SK-N-SH (cell line): Measurements from ENCODE around the gene LENG1. TPM values are rescaled to one million over a fixed set of nuclear protein-coding genes. Genes with fewer than 3 reads are reported as not detected.
A peak's percentile ranks its signal among the peaks of the same experiment; 100 is the strongest.

Experiments
- CTCF ChIA-PET: fragments of 300-600, 350-600 bp; formaldehyde crosslinking; extraction: SDS; loops from one replicate; lab custom pipeline; 2021; lab: Yijun Ruan, JAX
- POLR2A ChIA-PET: fragments of 350-600 bp; sonication (Branson Sonifier 250); formaldehyde crosslinking; extraction: SDS; loops from one replicate; lab custom pipeline; 2020; ENCODE audit warnings: antibody characterized with exemption, inconsistent platforms; lab: Yijun Ruan, JAX
- DNase-seq: peaks from one replicate; pipeline ENCODE4 v3.0.0; 2012
- H2AFZ ChIP-seq: fragments of 200-600 bp; sonication (generic); 2 replicates; pipeline ENCODE4 v1.8.1; 2016; ENCODE audit warnings: antibody characterized with exemption, mild to moderate bottlenecking, low read depth
- H3F3A ChIP-seq: fragments of 200-600 bp; sonication (generic); replicated peaks from 2 replicates; pipeline ENCODE3; 2016; ENCODE audit warnings: antibody characterized with exemption, mild to moderate bottlenecking; ENCODE audit not compliant: insufficient read depth
- H3K27ac ChIP-seq, 2 experiments: fragments of 200-500 bp in 1 of 2; fragments of 200-600 bp in 1 of 2; sonication (Bioruptor generic) in 1 of 2; sonication (generic), shearing (Covaris generic) in 1 of 2; 2 replicates each; pipeline versions ENCODE4 v1.5.1 to v1.6.1; 2014 to 2016; ENCODE audit warnings: low read depth in 2 of 2, inconsistent platforms in 1 of 2, low read length in 1 of 2, mild to moderate bottlenecking in 1 of 2, mixed read lengths in 1 of 2
- H3K27me3 ChIP-seq: fragments of 200-600 bp; sonication (generic), shearing (Covaris generic); 2 replicates; pipeline ENCODE4 v1.6.1; 2016; ENCODE audit warnings: mixed run types; ENCODE audit not compliant: insufficient read depth
- H3K36me3 ChIP-seq, 2 experiments: fragments of 200-500 bp in 1 of 2; fragments of 200-600 bp in 1 of 2; sonication (Bioruptor generic) in 1 of 2; sonication (generic) in 1 of 2; replicated peaks in 1 of 2; 2 replicates each; pipeline versions ENCODE3 to v1.5.1; 2014 to 2016; ENCODE audit warnings: low read length in 1 of 2, mild to moderate bottlenecking in 1 of 2; ENCODE audit not compliant: insufficient read depth in 2 of 2, control insufficient read depth in 1 of 2
- H3K4me1 ChIP-seq, 2 experiments: fragments of 200-500 bp in 1 of 2; fragments of 200-600 bp in 1 of 2; sonication (Bioruptor generic) in 1 of 2; sonication (generic), shearing (Covaris generic) in 1 of 2; 2 replicates each; pipeline versions ENCODE4 v1.5.1 to v1.6.1; 2014 to 2016; ENCODE audit warnings: low read depth in 1 of 2, low read length in 1 of 2, mixed run types in 1 of 2; ENCODE audit not compliant: insufficient read depth in 2 of 2, control insufficient read depth in 1 of 2
- H3K4me2 ChIP-seq: fragments of 200-600 bp; sonication (generic), shearing (Covaris generic); 2 replicates; pipeline ENCODE4 v1.6.1; 2017; ENCODE audit warnings: mixed run types
- H3K4me3 ChIP-seq, 2 experiments: fragments of 200-500 bp in 1 of 2; fragments of 200-600 bp in 1 of 2; sonication (Bioruptor generic) in 1 of 2; sonication (generic), shearing (Covaris generic) in 1 of 2; 2 replicates each; pipeline versions ENCODE4 v1.5.1 to v1.8.1; 2014 to 2016; ENCODE audit warnings: low read depth in 2 of 2, inconsistent platforms in 1 of 2, low read length in 1 of 2, mild to moderate bottlenecking in 1 of 2, mixed read lengths in 1 of 2, moderate library complexity in 1 of 2
- H3K79me2 ChIP-seq: fragments of 200-600 bp; sonication (generic); 2 replicates; pipeline ENCODE4 v1.8.1; 2017; ENCODE audit warnings: mild to moderate bottlenecking; ENCODE audit not compliant: insufficient read depth
- H3K9ac ChIP-seq: fragments of 200-600 bp; sonication (generic); 2 replicates; pipeline ENCODE4 v1.6.1; 2017; ENCODE audit warnings: mixed run types
- H3K9me2 ChIP-seq: fragments of 200-600 bp; sonication (generic); 2 replicates; pipeline ENCODE4 v1.6.1; 2017; ENCODE audit warnings: mixed run types
- H3K9me3 ChIP-seq: fragments of 200-600 bp; sonication (generic); 2 replicates; pipeline ENCODE4 v1.6.1; 2017; ENCODE audit warnings: mixed run types, mild to moderate bottlenecking, moderate library complexity
- H4K20me1 ChIP-seq: fragments of 200-600 bp; sonication (generic); 2 replicates; pipeline ENCODE4 v1.6.1; 2017; ENCODE audit warnings: mild to moderate bottlenecking, mixed run types; ENCODE audit not compliant: insufficient read depth
- CHD2 ChIP-seq: fragments of 150-350 bp; IDR thresholded peaks from 2 replicates; pipeline ENCODE4 v1.6.1; 2018; ENCODE audit warnings: low read length; ENCODE audit not compliant: partially characterized antibody
- CTCF ChIP-seq: fragments of 200-600 bp; sonication (generic); IDR thresholded peaks from 2 replicates; pipeline ENCODE4 v1.6.1; 2017; ENCODE audit warnings: antibody characterized with exemption, mild to moderate bottlenecking, moderate library complexity
- EP300 ChIP-seq, 2 experiments: IDR thresholded peaks; 2 replicates each; pipeline versions ENCODE4 v1.4.0 to v1.6.1; 2012; ENCODE audit warnings: borderline replicate concordance in 1 of 2, low read depth in 1 of 2, low read length in 1 of 2
- EZH2phosphoT487 ChIP-seq: fragments of 200-600 bp; sonication (generic); IDR thresholded peaks from 2 replicates; pipeline ENCODE4 v1.6.1; 2017; ENCODE audit warnings: low read depth, mixed run types, mild to moderate bottlenecking, antibody characterized with exemption, moderate library complexity, borderline replicate concordance
- FOSL2 ChIP-seq: IDR thresholded peaks from 2 replicates; pipeline ENCODE4 v1.4.0; 2012; ENCODE audit warnings: low read depth, mild to moderate bottlenecking, moderate library complexity, borderline replicate concordance
- FOXJ3 ChIP-seq: sonication (generic); formaldehyde crosslinking; IDR thresholded peaks from 2 replicates; pipeline ENCODE4 v1.5.1; 2020; ENCODE audit warnings: mild to moderate bottlenecking, missing genetic modification reagents
- MAX ChIP-seq: IDR thresholded peaks from 2 replicates; pipeline ENCODE4 v1.4.0; 2012; ENCODE audit warnings: low read depth
- MXI1 ChIP-seq: IDR thresholded peaks from 2 replicates; pipeline ENCODE4 v1.6.1; 2012; ENCODE audit warnings: mild to moderate bottlenecking, low read depth, low read length, improper control_type of control experiment
- NFIC ChIP-seq: IDR thresholded peaks from 2 replicates; pipeline ENCODE4 v1.4.0; 2012; ENCODE audit warnings: borderline replicate concordance
- PBX3 ChIP-seq: IDR thresholded peaks from 2 replicates; pipeline ENCODE4; 2012
- POLR2AphosphoS5 ChIP-seq: IDR thresholded peaks from 2 replicates; pipeline ENCODE4 v1.6.1; 2012; ENCODE audit warnings: low read depth, low read length
- RCOR1 ChIP-seq: fragments of 150-350 bp; IDR thresholded peaks from 2 replicates; pipeline ENCODE4 v1.6.1; 2017; ENCODE audit warnings: antibody characterized with exemption, low read length
- REST ChIP-seq: IDR thresholded peaks from 2 replicates; pipeline ENCODE4 v1.6.1; 2012; ENCODE audit warnings: mild to moderate bottlenecking, low read depth, low read length, moderate library complexity
- RFX5 ChIP-seq: IDR thresholded peaks from 2 replicates; pipeline ENCODE4 v1.6.1; 2012; ENCODE audit warnings: mild to moderate bottlenecking, improper control_type of control experiment, low read length
- RXRA ChIP-seq: IDR thresholded peaks from 2 replicates; pipeline ENCODE4 v1.4.0; 2012; ENCODE audit warnings: low read depth, mild to moderate bottlenecking, borderline replicate concordance
- SMC3 ChIP-seq: IDR thresholded peaks from 2 replicates; pipeline ENCODE4 v1.6.1; 2012; ENCODE audit warnings: low read depth, low read length, improper control_type of control experiment
- TCF12 ChIP-seq: IDR thresholded peaks from 2 replicates; pipeline ENCODE4 v1.4.0; 2012
- WGBS: methylation state at CpG from one replicate; pipeline ENCODE4 v1.1.6; 2017; ENCODE audit warnings: low lambda C conversion rate; 5-methylcytosine and 5-hydroxymethylcytosine counted together
- polyA plus RNA-seq, 3 experiments: library from polyadenylated mRNA; depleted of rRNA; stranded (reverse); fragments of >200 nt; gene quantifications; 2 replicates each; pipeline ENCODE4 v1.2.3, GENCODE V29; 2012

LENG1 gene
- polyA plus RNA-seq, 1 of the 3 experiments (the other 2 are of a cell fraction) = 11.4 TPM

GRCh38 chr19:54204767-54205468 is 45.4 kb upstream of the LENG1 start:
- H3K4me3 ChIP-seq = no peak overlapping the region
- no peak overlapping the region for H3K9ac ChIP-seq
- H3K4me2 ChIP-seq = peak overlapping the region; percentile 97
- H3K4me1 ChIP-seq = peaks cover 49 to 54% of the 10 kb centered on the region in 2 experiments
- peaks cover 72% of the 10 kb centered on the region for H3F3A ChIP-seq
- no peaks in the 10 kb centered on the region for H3K27me3 ChIP-seq
- no peak for TF ChIP-seq MAX
- TF ChIP-seq PBX3 = no peak
- no peak for TF ChIP-seq EZH2phosphoT487
- no peak for TF ChIP-seq POLR2AphosphoS5
- no peak for TF ChIP-seq FOSL2
- TF ChIP-seq TCF12 = no peak
- no peak for TF ChIP-seq EP300 (IDR thresholded peaks at IDR 0.05; ENCODE audit: borderline replicate concordance in 1 of 2, low read depth in 1 of 2, low read length in 1 of 2)
- no peak for TF ChIP-seq FOXJ3 (CRISPR knock-in tag)
- TF ChIP-seq SMC3 = no peak
- TF ChIP-seq NFIC = no peak
- TF ChIP-seq RCOR1 = no peak
- no peak for TF ChIP-seq CTCF
- no peak for TF ChIP-seq MXI1
- no peak for TF ChIP-seq RFX5
- TF ChIP-seq RXRA = no peak
- TF ChIP-seq REST = no peak
- TF ChIP-seq CHD2 = no peak
- no peaks in the 10 kb centered on the region for H3K9me3 ChIP-seq
- no peak overlapping the region for H2AFZ ChIP-seq
- no peaks in the 10 kb centered on the region for H3K9me2 ChIP-seq
- POLR2A ChIA-PET = interaction anchor here (1.0 kb wide), 1 partner anchor 11 kb away, joined by 5 read pairs; no protein-coding TSS in a partner anchor
- H3K27ac ChIP-seq = no peak overlapping the region
- peaks cover 60 to 70% of the 10 kb centered on the region in 2 experiments for H3K36me3 ChIP-seq
- H3K79me2 ChIP-seq = peaks cover 68% of the 10 kb centered on the region
- DNase-seq = no peak
- peaks cover 90% of the 10 kb centered on the region for H4K20me1 ChIP-seq
- CTCF ChIA-PET = interaction anchor here (0.9 to 2.0 kb wide), 5 partner anchors 13 to 36 kb away, joined by 3 to 6 read pairs (median 3); no protein-coding TSS in a partner anchor
- 94% methylated on average over 4 of the region's 4 CpGs for WGBS
